Astrocyte of the cerebellum (primary cell): Measurements from ENCODE around the gene NXN.

Experiments
- DNase-seq: peaks from one replicate; pipeline ENCODE4 v3.0.0-alpha.2; 2011; ENCODE audit warnings: low read depth
- H3K4me3 ChIP-seq: 2 replicates; pipeline ENCODE4 v1.5.1; 2011; ENCODE audit warnings: mild to moderate bottlenecking, low read depth, low read length, moderate library complexity
- CTCF ChIP-seq: IDR thresholded peaks from 2 replicates; pipeline ENCODE4 v1.5.1; 2012; ENCODE audit warnings: low read length, low read depth, moderate library complexity, mild to moderate bottlenecking; ENCODE audit errors: missing control alignments
- in situ Hi-C: cut with HindIII; loops from 2 replicates; pipeline ENCODE4 v1.10.0; 2017; ENCODE audit warnings: low sequenced_read_pairs

Gene NXN

GRCh38 chr17:896953-897661, 82.5 kb downstream of the NXN start:
- no peak for DNase-seq
- in situ Hi-C loops, result no loop called here
- TF ChIP-seq CTCF, result no peak
- no peak overlapping the region for H3K4me3 ChIP-seq

GRCh38 chr17:896454-896853, 83.1 kb downstream of the NXN start:
- no peak for DNase-seq
- H3K4me3 ChIP-seq, result no peak overlapping the region
- in situ Hi-C loops, result no loop called here
- no peak for TF ChIP-seq CTCF

- H3K4me3 ChIP-seq, result no peak overlapping the region
- in situ Hi-C loops, result no loop called here
- no peak for DNase-seq
- TF ChIP-seq CTCF, result no peak
Measured at GRCh38 chr17:892958-893357, 86.6 kb downstream of the NXN start.

GRCh38 chr17:888998-889441, 90.6 kb downstream of the NXN start:
- no peak for DNase-seq
- no peak for TF ChIP-seq CTCF
- in situ Hi-C loops, result no loop called here
- H3K4me3 ChIP-seq, result no peak overlapping the region

GRCh38 chr17:887551-888209, 91.9 kb downstream of the NXN start:
- DNase-seq, result no peak
- H3K4me3 ChIP-seq, result no peak overlapping the region
- in situ Hi-C loops, result no loop called here
- no peak for TF ChIP-seq CTCF

GRCh38 chr17:885971-886571, 93.5 kb downstream of the NXN start:
- in situ Hi-C loops, result no loop called here
- no peak for DNase-seq
- TF ChIP-seq CTCF, result no peak
- H3K4me3 ChIP-seq, result no peak overlapping the region
